HCT116 (cell line): ENCODE results near the gene CYP11A1.

Experiments used
- CTCF ChIP-seq, 3 experiments: fragments of 200-600 bp in 1 of 3; sonication (generic) in 1 of 3; IDR thresholded peaks in 2 of 3; conservative IDR thresholded peaks in 1 of 3; 2 replicates each; pipeline ENCODE4 v1.5.1; 2012 to 2017; ENCODE audit warnings: low read depth in 2 of 3, low read length in 2 of 3, antibody characterized with exemption in 1 of 3, borderline replicate concordance in 1 of 3, control low read depth in 1 of 3, mild to moderate bottlenecking in 1 of 3, mixed read lengths in 1 of 3, mixed run types in 1 of 3, moderate library complexity in 1 of 3; ENCODE audit not compliant: insufficient read depth in 1 of 3
- EZH2 ChIP-seq: fragments of 200-600 bp; sonication (generic); IDR thresholded peaks from 2 replicates; pipeline ENCODE4 v1.6.1; 2017; ENCODE audit warnings: antibody characterized with exemption, mixed run types
- EZH2phosphoT487 ChIP-seq: fragments of 200-600 bp; IDR thresholded peaks from 2 replicates; pipeline ENCODE4 v1.6.1; 2018; ENCODE audit warnings: antibody characterized with exemption, borderline replicate concordance
- JUND ChIP-seq: IDR thresholded peaks from 2 replicates; pipeline ENCODE4 v1.6.1; 2012
- MAX ChIP-seq: IDR thresholded peaks from 2 replicates; pipeline ENCODE4 v1.6.1; 2012
- POLR2A ChIP-seq: IDR thresholded peaks from 2 replicates; pipeline ENCODE4 v1.7.0; 2011; ENCODE audit warnings: borderline replicate concordance; ENCODE audit not compliant: insufficient read depth, insufficient read length; ENCODE audit errors: extremely low read depth
- POLR2AphosphoS5 ChIP-seq: IDR thresholded peaks from 2 replicates; pipeline ENCODE4 v1.6.1; 2011; ENCODE audit warnings: mild to moderate bottlenecking, low read depth, low read length, moderate library complexity
- RAD21 ChIP-seq: IDR thresholded peaks from 2 replicates; pipeline ENCODE4 v1.6.1; 2012; ENCODE audit warnings: low read depth, mild to moderate bottlenecking
- SIN3A ChIP-seq: IDR thresholded peaks from 2 replicates; pipeline ENCODE4 v1.6.1; 2012; ENCODE audit warnings: low read depth
- SP1 ChIP-seq: IDR thresholded peaks from 2 replicates; pipeline ENCODE4 v1.6.1; 2012; ENCODE audit warnings: low read depth
- ZBTB33 ChIP-seq: IDR thresholded peaks from 2 replicates; pipeline ENCODE4 v1.6.1; 2011; ENCODE audit warnings: mild to moderate bottlenecking, low read length, moderate library complexity; ENCODE audit not compliant: insufficient replicate concordance; ENCODE audit errors: extremely low read depth

- TF ChIP-seq CTCF (IDR thresholded peaks at IDR 0.05 in 2 of 3, conservative IDR thresholded peaks at IDR 0.05 in 1 of 3; ENCODE audit: borderline replicate concordance in 1 of 3, insufficient read depth in 1 of 3, low read depth in 2 of 3, low read length in 2 of 3) (no peak), SP1 (no peak), EZH2 (no peak), MAX (no peak), POLR2A (no peak), JUND (no peak), POLR2AphosphoS5 (no peak), SIN3A (no peak), EZH2phosphoT487 (no peak), ZBTB33 (no peak), RAD21 (no peak)
These were observed 18.3 kb upstream of the CYP11A1 start for GRCh38 chr15:74385733-74386132.
